ENCODE results near the gene DZIP1L.

The DZIP1L gene

DNA sequence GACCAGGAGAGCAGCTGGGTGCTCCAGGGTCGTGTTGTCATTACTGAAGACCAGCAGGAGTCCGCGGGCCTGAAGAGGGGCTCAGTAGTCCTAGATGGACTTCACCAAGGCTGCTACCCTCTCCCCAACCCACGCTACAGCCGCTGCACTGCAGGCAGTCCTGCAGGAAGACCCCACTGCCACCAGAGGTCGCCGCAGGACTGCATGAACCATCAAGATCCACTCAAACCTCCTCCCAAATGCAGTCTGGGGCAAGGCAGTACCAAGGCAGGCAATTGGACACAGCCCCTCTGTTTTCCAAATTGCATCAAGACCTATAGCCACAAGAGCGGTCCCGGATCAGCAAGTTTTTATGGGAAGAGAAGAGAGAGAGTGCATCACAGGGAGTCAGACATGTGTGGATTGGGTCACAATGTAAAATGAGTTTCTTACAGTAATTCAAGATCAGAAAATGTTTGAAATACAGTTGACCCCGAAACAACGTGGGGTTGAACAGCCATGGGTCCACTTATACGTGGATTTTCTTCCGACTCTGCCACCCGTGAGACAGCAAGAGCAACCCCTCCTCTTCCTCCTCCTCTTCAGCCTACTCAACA is 46.7 kb downstream of the DZIP1L start:
- DNase-seq (ENCODE audit: low read depth) = peak; percentile 56

DNA sequence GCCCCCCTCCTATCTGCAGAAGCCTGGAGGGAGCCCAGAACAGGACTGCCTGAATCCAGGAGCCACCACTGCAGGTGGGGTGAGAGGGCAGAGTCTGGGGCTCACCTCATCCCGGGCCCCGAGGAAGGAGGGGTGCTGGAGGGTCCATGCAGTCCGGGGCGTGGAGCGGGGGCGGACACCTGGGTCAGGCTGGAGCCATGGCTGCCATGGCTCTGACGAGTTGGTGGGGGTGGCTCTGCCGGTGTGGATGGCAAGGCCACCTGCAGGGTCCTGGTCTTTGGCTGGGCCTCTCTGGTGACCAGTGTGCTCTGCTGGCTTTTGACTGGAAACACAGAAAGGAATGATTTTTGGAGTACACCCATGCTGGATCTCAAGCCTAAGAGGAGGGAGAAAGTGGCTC is 47.4 kb downstream of the DZIP1L start:
- no peak for DNase-seq (ENCODE audit: low read depth)

DNA sequence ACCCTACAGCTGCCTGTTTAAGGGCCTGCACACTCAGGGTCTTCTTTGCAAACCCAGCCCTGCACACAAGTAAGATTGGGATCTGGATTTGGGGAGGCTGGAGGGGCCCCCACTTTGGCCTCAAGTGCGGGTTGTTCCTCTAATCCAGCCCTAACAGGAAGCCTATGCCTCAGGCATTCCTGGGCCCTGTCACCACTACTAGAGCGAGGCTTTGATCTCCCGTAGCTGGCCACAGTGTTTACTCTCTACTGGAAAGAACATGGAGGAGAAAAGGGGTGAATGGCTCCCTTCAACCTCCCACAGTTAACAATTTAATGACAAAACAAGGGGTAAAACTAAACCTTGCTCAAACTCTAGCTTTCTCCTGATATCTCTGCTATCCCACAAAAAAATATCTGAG is 48.4 kb downstream of the DZIP1L start:
- DNase-seq (ENCODE audit: low read depth) = no peak

DNA sequence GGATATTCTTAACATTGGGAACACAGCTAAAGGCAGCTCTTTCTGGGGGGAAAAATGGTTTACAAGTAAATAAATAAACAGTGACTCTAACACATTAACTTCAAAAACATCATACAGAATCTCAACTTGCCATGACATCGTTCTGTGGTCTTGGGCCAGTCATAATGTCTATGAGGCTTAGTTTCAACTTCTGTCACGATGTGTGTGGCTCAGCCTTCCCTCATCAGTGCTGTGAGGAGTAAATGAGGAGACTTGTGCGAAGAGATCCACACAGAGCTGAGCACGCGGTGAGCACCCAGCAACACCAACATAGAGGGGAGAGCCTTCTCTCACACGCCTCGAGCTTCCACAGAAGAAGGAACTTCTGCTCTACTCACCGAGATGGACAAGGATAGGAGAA is 49.0 kb downstream of the DZIP1L start:
- no peak for DNase-seq (ENCODE audit: low read depth)

DNA sequence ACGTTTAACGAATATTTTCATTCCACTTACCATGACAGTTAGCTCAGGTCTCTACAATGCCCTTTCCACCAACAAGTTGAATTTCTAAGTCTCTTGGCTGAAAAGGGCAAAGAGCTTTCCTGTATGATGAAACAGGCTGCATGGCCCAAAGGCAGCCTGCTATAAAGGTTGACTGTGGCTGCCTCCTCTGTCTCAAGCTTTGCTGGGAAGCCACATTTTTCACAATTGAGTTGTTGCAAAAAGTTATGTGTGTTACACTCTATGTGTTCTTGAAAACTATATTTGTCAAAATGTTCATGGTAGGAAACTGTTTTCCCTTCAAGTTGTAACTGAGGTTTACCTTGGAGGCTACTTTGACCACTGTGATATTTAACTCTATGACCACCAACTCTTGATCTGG is 49.5 kb downstream of the DZIP1L start:
- DNase-seq (ENCODE audit: low read depth) = no peak

DNA sequence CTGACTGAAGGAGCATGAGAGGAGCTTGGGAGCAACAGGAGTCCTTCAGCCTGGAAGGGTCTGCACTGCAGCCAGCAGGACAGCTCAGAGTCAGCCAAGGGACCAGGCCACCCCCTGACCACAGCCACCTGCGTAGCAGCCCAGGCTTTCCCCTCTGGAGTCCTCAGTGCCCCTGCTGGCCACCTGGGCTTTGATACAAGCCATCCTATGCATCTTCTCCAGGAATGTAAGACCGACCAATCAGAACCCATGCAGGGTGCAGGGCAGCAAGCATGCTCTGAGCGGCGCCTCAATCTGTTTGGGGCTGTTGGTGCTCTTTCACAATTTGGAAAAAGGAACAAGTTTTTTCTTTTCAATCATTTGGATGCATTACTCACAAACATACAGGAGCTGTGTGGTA is 52.0 kb downstream of the DZIP1L start:
- no peak for DNase-seq (ENCODE audit: low read depth)

DNA sequence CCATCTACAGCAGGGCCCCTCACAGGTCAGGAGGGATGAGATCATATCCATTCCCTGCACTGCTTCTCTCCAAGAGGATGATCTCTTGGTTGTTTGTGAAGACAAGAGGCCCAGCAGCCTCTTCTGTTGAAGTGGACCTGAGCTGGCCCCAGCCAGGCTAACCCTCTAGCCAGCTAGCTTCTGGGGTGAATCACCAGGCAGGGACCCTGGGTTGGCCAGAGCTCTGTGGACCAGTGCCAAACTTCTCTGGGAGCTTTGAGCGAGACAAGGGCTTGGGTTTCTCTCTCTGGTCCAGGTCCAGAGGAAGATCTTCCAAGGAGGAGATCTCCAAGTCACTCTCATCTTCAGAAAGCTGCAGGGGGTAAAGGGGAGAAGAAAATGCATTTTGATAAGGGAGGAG is 52.8 kb downstream of the DZIP1L start:
- DNase-seq (ENCODE audit: low read depth) = no peak

DNA sequence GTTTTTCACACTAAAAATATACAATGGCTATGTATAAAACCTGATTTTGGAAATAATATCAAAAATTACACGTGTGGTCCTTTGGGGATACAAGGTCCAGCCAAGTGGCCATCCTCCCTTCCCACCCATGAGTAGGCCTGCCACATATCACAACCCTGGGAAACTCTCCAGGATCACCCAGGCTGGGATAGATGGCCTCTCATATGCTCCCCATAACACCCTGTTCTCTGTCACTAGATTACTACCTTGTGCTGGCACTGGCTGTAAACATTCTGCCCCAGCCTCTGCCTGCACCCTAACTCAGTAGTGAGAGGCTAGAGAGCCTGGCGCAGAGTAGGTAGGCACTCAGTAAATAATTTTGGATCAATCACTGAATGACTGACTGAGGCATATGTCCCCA is 53.4 kb downstream of the DZIP1L start:
- DNase-seq (ENCODE audit: low read depth) = no peak

DNA sequence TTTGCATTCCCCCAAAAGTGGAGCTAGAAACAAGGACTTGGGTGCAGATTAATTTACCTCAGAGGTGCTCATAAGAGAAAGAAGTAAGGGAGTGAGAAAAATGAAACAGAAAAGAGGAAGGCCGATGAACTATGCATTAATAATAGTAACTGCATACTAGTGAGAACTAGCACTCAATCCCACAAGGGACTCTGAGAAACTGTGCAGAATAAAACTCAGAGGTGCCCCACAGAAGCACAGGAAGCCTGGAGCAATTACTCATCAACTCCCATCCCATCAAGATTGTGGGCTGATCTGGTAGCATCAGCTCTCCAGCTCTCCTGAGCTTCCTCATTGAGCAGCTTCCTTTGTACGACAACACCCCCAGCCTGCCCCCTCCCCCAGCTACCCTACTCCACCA is 54.6 kb downstream of the DZIP1L start:
- DNase-seq (ENCODE audit: low read depth) = no peak

DNA sequence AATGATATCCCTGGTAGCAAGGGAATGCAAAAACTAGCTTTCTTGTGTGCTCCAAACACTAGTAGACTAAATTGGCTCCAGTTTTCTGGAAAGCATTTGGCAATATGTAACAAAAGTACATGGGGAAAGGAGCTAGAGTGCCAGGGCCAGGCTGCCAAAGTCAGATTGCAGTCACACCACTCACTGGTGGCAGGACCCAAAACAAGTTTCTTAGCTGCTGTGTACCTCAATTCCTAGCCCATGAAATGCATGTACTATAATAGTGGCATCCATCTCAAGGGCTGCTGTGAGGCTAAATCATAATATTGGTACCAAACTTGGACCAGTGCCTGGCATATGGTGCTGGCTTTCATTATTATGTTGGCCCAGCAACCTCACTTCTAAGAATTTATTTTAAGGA is 56.1 kb downstream of the DZIP1L start:
- no peak for DNase-seq (ENCODE audit: low read depth)

DNA sequence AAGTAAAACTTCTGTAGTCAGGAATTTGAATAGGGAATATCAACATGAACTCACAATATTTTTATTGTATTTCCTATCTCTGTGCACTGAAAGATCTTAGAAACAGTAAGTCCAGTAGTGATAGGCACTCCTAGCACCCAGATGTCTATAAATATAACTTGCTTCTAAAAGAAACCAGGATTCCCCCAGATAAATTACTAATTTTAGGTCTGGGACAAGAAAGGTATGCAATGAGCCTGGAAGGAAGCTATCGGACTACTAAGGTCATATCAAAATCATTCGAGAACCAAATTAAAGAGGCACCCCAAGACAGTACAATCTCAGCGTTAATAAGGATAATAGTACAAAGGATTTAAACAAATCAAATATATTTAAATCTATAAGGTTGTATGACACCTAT is 58.0 kb downstream of the DZIP1L start:
- no peak for DNase-seq (ENCODE audit: low read depth)

DNA sequence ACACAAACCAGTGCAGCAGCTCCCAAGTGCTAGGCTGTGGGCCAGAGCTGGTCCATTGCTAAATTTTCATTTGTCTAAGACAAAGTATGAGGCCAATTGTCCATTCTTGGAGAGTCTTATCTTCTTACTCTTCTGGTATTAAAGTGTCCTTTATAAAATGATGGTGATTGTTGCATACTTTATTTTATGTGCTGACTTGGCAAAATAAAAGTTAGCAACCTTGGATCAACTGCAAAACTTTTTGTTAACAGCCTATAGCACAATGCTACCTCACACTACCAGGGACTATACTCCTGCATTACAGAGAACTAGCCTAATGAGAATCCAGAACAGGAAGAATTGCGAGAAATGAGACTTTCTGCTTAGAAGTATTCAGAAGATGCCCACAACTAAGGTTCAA is 61.4 kb downstream of the DZIP1L start:
- DNase-seq (ENCODE audit: low read depth) = no peak

DNA sequence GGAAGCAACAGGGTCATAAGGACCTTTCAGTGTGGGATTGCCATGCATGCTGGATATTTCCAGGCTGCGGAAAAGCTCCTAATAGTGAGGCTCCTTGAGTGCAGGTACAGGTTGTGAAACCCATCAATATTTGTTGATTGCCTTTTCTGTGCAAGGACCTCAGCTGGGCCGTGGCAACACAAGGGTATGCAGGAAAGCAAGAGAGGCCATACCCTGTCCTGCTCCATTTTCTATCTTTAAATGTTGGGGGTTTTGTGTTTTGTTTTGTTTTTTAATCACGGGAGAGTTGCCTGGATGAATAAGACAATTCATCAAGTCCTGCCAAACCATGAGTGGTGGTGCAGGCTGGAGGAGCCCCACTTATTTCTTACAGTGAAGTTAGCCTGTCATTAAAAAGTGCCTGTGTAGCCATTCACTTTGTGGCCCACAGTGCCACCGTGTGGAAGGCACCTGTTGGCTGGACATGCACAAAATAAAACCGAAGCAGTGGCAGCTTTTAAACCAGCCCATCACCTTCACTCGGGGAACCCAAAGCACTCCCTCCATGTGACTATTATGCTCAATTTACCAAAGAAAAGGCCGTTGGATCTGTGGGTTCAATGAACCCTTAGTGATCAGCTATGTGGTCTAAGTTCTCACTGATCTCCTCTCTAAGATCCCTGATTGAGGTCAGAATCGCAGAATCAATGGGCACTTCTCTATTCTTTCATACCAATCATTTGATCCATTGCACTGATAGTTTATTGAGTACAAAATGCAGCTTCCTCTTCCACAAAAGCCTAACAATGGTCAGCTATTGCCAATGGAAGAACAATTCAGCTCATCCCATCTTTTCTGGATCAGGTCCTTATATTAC is 63.2 kb downstream of the DZIP1L start:
- DNase-seq (ENCODE audit: low read depth) = no peak

DNA sequence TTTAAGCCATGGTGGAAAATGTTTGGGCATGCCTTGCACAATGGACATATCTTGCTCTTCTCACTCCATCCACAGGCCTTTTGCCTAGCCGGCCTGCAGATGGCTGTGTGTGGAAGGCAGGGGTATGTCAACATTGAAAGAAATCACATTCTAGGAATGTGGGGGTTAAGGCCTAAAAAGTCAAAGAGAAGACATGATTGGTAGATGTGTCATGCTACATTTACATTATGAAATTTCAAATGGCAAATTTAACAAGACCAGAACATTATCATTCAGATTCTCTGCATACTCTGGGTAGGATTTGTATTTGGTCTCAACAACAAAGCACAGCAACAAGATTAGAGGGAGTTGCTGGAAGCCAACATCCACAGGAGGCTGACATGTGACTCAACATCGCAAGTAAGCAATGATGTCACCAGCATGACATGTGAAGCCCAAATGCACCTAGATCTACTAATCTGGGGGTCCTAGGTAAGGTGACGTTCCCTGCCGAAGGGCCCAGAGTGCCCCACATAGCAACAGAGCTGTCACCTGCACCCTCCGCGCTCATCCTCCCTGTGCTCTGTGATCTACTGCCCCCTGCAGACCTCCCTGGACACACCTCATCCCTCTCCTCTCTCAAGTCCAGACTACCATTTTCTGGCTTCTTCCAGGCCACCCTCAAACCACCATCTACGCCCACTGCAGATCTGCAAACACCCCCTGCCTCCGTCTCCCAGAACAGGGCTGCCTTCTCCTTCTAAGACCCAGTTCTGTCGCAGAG is 66.1 kb downstream of the DZIP1L start:
- no peak for DNase-seq (ENCODE audit: low read depth)

DNA sequence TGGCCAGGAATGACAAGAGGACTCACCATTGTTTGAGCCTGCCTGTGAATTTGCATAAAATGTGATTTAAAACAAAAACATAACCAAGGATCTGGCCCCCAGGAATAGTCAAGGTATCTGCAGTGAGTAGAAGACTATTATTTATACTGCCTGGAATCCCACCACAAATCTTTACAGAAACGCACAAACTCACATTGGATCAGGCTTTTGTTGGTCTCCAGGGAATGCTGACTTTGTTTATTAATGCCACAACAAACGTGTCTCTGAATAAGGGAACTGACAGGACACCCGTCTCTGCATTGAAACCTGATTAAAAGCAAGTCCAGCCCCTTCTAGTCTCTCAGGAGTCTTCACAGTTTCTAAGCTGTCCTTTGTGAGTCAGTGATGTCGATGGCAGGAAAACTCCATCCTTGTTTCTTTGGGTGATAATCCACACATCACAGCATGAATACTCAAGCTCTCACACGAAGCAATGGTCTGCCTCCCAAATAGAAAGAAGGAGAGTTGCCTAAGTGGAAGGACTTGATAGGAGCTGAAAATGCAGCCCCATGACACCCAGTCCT is 67.7 kb downstream of the DZIP1L start:
- no peak for DNase-seq (ENCODE audit: low read depth)

DNA sequence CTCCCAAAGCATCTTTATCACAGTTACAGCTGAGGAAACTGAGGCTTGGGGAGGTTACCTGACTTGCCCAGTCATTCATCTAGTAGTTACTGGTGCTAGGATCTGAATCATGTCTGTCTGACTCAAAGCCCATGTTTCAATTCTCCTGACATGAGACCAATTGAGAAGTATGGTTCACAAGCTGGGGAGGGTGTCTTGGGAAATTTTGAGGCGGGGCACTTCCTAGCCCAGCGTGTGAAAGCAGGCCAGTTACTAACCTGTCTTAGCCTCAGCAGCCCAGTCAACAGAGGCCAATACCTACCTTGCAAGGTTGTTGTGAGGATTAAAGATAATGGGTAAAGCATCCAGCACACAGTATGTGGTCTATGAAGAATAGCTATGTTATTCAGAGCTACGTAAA is 68.5 kb downstream of the DZIP1L start:
- DNase-seq (ENCODE audit: low read depth) = no peak

DNA sequence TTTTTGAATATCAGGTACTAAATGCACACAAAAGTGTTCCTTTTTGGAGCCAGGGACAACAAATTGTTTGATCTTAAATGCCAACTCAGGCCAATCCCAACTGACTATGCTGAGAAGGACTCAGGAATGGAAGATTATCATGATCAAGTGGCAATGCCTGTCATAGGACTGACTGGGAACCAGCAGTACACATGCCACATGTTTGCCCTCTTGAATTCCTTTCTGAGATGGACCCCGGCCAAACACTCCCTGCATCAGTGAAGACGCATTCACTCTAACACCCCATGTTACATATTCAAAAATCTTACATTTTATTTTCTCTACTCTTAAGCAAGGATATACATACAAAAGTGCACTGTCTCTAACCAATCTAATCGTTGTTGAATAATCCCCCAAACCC is 69.3 kb downstream of the DZIP1L start:
- no peak for DNase-seq (ENCODE audit: low read depth)

DNA sequence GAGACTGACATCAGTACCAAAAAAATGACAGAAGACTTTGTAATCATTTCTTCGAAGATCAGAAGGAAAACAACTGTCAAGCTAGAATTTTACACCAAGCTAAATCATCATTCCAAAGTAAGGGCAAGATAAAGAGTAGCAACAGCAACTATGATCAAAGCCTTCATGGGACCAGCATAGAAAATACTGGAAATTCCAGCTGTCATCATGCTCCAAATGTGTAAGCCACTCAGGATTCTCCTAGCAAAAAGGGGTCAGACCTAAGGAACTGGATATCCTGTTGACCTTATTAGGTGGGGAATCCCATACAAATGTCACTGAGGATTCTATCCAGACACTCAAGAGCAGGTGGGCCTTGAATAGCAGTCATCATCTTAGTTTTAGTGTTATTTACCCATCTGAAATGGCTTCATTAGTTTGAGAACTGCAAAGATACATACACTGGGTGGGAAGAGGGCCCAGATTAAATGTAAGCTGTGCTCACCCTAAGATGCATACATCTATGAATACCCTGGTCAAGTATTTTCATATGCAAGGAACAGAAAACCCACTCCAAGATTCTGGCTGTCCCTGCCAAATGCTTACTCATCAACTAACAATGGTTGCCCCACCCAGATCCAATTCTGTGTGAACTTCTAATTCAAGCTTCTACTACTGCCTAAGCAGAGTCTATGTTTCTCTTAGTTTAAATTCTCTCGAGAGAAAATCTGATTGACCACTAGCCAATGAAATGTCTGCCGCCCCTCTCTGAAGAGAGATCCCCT is 72.0 kb downstream of the DZIP1L start:
- no peak for DNase-seq (ENCODE audit: low read depth)

DNA sequence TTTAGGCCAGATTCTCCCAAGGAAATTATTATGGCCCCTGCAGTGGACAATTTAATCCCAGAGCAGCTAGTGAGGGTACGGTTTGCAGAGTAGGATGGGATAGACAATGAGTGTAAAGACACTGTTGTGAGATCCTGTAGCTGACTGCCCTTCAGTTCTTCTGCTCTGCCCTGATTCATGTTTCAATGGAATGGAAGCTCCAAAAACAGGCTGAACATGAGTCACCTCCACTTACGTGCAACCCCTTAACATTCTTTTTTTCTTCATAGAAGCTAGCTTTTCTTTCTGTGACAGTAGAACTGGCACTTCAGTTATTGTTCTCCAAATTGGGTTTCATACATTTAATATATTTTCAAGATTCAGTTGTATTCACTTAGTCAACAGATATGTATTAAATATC is 73.4 kb downstream of the DZIP1L start:
- DNase-seq (ENCODE audit: low read depth) = no peak

DNA sequence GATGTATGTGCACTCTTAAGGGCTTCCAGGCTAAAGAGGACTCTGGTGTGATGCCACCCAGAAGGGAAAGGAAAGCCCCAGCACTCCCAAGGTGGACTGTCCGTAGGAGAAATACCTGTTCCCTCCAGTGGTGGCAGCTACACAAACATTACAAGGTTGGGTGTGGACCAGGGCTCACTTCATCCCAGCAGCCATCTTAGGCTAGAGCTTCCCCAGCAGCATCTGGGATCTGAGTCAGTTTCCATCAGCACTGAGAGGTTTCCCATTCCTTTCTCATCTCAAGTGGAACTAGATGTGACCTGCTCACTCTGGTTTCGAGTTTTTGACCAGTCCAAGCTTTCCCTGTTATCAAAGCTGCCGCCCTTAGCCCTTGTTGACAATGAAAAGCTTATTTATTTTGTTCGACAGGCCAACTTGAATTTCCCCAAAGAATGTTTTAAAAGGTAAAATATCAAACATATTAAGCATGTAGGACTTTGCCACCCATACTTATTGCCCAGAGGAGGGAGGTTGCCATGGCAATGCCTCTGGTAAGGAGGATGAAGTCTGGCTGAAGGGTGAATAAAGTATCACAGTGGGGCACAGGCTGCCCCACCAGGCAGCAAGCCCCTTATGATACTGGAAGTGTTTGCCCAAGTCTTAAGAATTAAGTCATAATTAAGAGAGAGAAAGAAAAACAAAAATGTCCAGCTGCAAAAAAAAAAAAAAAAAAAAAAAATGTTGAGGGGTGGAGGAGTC is 76.5 kb downstream of the DZIP1L start:
- no peak for DNase-seq (ENCODE audit: low read depth)

DNA sequence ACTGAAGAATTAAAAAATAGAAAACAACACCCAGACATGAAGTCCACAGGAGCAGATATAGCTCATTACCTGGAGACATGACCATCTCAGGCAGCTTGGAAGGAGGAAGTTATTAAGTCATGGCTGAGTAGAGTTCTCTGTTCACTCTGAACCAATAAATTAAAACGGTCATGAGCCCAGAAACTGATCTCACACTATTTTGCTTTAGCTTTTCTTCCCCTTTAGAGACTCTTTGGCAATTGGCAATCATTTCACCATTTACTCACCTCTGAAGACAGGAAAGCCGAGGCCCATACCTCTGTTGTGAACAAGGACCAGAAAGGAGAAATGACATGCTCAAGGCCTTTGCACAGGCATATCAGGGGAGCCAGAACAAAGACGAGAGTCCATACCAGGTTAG is 78.8 kb downstream of the DZIP1L start:
- DNase-seq (ENCODE audit: low read depth) = no peak
